DMS153 (cell line): Measurements from ENCODE around the gene PLA2G6.
"Not testable (repeated sequence)": the region's sequence is repeated elsewhere in the genome, so short reads cannot be mapped to it uniquely, and the experiment has no call there.

Source experiments
- DNase-seq: peaks from one replicate; lab custom pipeline; 2025; lab: John Stamatoyannopoulos, UW

The PLA2G6 gene

GRCh38 chr22:38082986-38083710 lies 98.5 kb downstream of the PLA2G6 start:
- DNase-seq, result no peak

- DNase-seq, result no peak
Observed at GRCh38 chr22:38081941-38082828, 99.4 kb downstream of the PLA2G6 start.

DNA sequence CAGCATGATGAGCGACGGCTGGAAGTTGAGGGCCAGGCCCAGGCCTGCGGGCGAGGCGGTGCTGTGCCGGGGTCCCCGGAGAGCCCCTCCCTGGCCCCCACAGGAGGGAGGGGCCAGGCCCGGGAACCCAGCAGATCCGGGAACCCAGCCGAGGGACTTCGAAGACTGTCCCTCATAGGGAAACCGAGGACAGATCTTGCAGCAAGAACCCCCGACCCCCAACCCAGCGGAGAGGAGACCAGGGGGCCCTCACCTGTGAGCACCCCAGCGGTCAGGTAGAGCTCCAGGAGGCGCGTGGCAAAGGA lies 100.0 kb downstream of the PLA2G6 start:
- DNase-seq, result no peak

GRCh38 chr22:38080850-38081635 lies 100.6 kb downstream of the PLA2G6 start:
- DNase-seq, result no peak

DNA sequence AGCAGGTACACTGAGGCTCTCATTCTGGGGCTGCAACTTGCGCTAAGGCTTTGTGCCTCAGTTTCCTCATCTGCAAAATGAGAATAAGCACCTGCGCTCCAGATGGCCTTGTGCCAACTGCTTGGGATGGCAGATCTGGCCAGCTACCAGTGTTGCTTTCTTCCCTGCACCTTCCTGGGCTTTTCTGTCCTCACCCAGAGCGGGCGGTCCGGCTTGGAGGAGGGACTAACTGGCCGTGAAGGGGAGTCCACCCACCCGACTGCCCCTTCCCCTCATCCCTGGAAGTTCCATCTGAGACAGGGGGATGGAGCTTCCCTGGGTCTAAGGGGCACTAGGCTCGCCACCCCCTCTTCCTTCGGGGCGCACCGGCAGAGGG lies 101.2 kb downstream of the PLA2G6 start:
- DNase-seq, result no peak

GRCh38 chr22:38079804-38080203 lies 101.8 kb downstream of the PLA2G6 start:
- DNase-seq, result no peak

DNA sequence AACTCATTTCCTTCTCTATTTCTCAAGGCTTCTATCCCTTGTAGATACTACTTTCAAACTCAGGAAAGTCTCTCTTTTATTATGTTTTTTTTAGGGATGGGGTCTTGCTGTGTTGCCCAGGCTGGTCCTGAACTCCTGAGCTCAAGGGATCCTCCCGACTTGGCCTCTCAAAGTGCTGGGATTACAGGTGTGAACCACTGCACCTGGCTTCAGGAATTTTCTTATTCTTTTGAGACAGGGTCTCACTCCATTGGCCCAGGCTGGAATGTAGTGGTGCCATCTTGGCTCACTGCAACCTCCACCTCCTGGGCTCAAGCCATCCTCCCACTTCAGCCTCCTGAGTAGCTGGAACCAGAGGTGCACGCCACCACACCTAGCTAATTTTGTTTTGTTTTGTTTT lies 102.4 kb downstream of the PLA2G6 start:
- not testable (repeated sequence) for DNase-seq

GRCh38 chr22:38078046-38078840 lies 103.4 kb downstream of the PLA2G6 start:
- DNase-seq, result no peak

- DNase-seq, result no peak
Observed at GRCh38 chr22:38077595-38077994, 104.0 kb downstream of the PLA2G6 start.

DNA sequence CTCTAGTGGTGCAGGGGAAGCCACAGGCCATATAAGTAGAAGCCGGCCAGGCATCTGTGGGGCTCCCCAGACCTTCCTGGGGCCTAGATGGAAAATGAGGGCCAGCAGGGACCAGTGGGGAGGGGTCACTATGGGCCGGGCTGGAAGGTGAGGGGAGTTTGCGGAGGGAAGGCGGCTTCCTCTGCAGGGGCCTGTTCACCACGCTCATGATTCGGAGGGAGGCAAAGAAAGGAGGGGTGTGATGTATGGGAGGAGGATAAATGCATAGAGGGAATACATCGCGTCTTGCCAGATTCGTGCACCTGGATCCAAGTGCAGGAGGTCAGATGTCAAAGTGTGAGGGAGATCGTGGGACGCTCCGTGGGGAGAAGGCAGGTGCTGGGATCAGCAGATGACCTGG lies 104.5 kb downstream of the PLA2G6 start:
- DNase-seq, result no peak

GRCh38 chr22:38075961-38076360 lies 105.7 kb downstream of the PLA2G6 start:
- no peak for DNase-seq

DNA sequence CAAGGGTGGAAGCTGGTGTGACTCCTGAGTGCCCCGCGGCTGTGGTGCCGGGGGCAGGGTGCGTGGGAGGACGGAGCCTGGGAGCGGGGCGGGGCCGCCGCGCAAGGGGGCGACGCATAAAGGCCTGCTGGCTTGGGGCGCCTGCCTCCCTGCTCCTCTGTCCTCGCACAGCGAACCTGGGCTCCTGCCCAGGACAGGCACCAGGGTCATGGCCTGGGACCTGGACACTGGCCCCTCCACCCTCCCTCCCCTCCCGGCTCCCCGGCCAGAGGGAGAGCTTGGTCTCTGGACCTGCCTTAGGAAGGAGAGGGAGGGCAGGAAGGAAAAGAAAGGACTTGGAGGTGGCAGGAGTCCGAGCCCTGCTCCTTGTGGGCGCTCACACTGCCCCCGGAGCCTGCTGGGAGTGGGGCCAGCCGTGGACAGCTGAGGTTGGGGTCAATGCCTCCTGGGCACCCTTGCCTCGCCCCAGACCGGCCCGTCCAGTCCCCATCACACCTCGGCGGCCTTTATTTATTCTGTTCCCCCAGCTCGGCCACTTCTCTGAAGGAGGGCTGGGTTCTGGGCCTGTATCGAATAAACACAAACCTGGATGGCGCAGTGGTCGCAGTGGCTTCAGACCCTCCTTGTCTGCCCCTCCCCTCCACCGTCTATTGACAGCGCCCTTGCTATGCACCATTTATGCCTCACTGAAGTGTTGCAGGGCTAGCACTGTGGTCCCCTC lies 106.4 kb downstream of the PLA2G6 start:
- no peak for DNase-seq

DNA sequence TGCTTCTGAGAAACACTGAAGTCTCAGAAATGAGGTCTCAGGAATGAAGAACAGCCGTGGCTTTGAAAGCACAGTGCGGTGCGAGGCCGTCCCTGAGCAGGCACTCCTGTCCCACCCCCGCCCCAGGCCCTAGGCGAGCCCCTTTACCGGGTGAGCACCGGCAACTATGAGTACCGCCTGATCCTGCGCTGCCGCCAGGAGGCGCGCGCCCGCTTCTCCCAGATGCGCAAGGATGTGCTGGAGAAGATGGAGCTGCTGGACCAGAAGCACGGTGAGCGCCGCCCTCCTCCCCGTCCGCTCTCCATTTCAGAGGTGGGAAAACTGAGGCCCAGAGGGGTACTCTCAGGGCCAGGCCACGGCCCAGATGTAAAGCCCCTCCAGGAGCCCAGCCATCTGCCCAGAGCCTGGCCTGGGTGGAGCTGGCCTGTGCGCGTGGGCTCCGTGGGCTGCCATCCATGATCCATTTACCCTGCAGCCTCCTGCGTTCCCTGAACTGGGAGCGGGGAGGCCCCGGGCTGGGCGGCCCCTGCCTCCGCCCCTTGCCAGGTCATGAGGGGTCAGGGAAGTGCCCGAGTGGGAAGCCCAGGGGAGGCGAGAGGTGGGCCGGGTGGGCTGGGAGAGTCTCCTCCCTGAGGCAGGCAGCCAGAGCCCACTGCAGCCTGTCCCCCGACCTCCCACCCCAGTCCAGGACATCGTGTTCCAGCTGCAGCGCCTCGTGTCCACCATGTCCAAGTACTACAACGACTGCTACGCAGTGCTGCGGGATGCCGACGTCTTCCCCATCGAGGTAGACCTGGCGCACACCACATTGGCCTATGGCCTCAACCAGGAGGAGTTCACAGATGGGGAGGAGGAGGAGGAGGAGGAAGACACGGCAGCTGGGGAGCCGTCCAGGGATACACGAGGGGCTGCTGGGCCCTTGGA lies 107.2 kb downstream of the PLA2G6 start:
- DNase-seq, result no peak

GRCh38 chr22:38073150-38074130 lies 108.2 kb downstream of the PLA2G6 start:
- DNase-seq, result no peak

DNA sequence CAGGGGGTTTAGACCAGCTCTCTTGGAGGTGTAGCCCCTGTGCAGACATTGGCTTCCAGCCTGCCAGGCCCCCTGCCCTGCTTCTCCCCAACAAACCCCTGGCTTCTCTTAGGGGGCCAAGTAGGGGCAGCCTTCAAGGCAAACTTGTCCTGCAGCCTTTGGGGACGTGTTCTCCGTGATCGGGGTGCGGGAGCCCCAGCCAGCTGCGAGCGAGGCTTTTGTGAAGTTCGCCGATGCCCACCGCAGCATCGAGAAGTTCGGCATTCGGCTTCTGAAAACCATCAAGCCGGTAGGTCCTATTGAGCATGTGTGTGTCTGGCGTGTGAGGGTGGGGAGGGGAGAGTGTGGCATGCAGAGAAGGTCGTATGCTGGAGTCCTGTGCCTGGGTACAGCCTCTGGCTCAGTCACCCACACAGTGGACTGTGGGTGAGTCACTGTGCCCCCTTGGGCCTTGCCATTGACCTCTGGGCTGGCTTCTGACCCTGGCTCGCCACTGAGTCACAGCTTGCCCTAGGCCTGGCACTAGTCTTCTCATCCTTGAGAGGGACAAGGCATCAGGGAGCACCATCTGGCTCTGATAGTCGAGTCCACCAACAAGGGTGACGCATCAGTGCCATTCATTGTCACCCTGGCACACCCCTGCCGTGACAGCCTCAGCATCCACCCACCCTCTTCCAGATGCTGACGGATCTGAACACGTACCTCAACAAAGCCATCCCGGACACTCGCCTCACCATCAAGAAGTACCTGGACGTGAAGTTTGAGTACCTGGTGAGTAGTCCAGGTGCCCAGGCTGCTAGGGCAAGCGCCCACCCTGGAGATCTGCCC lies 109.1 kb downstream of the PLA2G6 start:
- no peak for DNase-seq

GRCh38 chr22:38071421-38072321 lies 110.0 kb downstream of the PLA2G6 start:
- no peak for DNase-seq
